ENCODE measurements around the gene TANGO2.

TANGO2 gene

GRCh38 chr22:19988965-19989724, 31.8 kb upstream of the TANGO2 start:
- DNase-seq (ENCODE audit: low read depth): no peak
- H3K4me3 ChIP-seq (ENCODE audit: low read depth, low read length): no peak overlapping the region
- TF ChIP-seq, protein P1, sequence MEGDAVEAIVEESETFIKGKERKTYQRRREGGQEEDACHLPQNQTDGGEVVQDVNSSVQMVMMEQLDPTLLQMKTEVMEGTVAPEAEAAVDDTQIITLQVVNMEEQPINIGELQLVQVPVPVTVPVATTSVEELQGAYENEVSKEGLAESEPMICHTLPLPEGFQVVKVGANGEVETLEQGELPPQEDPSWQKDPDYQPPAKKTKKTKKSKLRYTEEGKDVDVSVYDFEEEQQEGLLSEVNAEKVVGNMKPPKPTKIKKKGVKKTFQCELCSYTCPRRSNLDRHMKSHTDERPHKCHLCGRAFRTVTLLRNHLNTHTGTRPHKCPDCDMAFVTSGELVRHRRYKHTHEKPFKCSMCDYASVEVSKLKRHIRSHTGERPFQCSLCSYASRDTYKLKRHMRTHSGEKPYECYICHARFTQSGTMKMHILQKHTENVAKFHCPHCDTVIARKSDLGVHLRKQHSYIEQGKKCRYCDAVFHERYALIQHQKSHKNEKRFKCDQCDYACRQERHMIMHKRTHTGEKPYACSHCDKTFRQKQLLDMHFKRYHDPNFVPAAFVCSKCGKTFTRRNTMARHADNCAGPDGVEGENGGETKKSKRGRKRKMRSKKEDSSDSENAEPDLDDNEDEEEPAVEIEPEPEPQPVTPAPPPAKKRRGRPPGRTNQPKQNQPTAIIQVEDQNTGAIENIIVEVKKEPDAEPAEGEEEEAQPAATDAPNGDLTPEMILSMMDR (IDR thresholded peaks at IDR 0.05; ENCODE audit: low read depth, low read length, missing control alignments): no peak

- TF ChIP-seq, protein P1 (IDR thresholded peaks at IDR 0.05; ENCODE audit: low read depth, low read length, missing control alignments): no peak
- no peak for DNase-seq (ENCODE audit: low read depth)
- H3K4me3 ChIP-seq (ENCODE audit: low read depth, low read length): no peak overlapping the region
Measured at GRCh38 chr22:19989725-19990067, 31.2 kb upstream of the TANGO2 start.

DNA sequence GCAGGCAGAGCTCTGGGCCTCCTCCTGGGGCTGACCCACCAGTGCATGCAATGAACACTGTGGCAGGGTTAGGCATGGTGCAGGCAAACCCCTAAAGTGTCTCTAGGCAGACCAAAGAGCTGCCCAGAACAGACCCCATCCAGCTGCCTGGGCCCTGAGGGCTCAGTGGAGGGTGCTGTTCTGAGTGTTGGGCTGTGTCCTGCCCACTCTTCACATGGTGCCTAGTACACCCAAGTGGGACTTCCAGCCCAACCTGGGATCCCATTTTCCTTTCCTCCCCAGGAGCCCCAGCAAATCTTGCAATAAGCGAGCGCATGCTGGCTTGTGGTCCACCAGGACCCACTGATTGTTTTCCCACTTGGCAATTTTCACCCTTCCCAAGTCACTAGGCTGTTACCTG, 30.7 kb upstream of the TANGO2 start:
- TF ChIP-seq, protein P1 (IDR thresholded peaks at IDR 0.05; ENCODE audit: low read depth, low read length, missing control alignments): no peak
- no peak overlapping the region for H3K4me3 ChIP-seq (ENCODE audit: low read depth, low read length)
- DNase-seq (ENCODE audit: low read depth): no peak

DNA sequence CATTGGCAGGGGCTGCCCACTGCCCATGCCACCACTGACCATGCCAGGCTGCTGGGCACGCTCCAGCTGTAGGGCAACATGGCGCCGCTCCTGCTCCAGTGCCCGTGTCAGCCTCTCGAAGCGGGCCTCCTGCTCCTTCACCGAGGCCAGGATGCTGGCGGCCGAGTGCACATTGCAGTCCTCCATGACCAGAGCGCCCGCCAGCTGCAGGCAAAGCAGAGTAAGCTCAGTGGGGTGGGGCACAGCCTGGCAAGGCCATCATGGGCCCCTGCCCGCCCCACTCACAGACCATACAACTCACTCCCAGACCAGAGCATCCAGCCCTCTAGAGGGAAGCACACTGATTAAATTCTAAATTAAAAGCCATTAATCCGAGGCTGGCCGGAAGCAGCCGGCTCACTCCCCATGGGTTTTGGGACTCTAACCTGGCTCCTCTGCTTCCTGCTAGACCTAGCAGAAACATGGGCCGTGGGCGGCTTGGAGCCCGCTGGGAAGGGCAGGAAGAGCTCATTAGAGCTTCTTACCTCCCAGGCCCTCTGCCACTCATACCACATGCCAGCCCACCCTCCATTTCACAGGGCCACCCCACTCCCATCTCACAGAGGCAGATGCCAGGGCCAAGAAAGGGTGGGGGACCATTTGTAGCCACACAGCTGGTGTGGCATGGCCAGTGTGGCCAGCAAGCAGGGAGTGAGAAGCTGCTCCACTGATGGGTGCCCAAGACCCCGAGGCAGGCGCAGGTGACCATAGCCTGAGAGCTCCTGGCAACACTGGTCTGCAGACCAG, 30.1 kb upstream of the TANGO2 start:
- DNase-seq (ENCODE audit: low read depth): no peak
- TF ChIP-seq, protein P1 (IDR thresholded peaks at IDR 0.05; ENCODE audit: low read depth, low read length, missing control alignments): no peak

GRCh38 chr22:19991395-19991644, 29.6 kb upstream of the TANGO2 start:
- DNase-seq (ENCODE audit: low read depth): no peak
- TF ChIP-seq, protein P1 (IDR thresholded peaks at IDR 0.05; ENCODE audit: low read depth, low read length, missing control alignments): no peak
- no peak overlapping the region for H3K4me3 ChIP-seq (ENCODE audit: low read depth, low read length)

More for the DNA sequence above, 30.1 kb upstream of the TANGO2 start:
- H3K4me3 ChIP-seq (ENCODE audit: low read depth, low read length): no peak overlapping the region

GRCh38 chr22:19991645-19992451, 29.1 kb upstream of the TANGO2 start:
- TF ChIP-seq, protein P1 (IDR thresholded peaks at IDR 0.05; ENCODE audit: low read depth, low read length, missing control alignments): no peak
- H3K4me3 ChIP-seq (ENCODE audit: low read depth, low read length): no peak overlapping the region
- no peak for DNase-seq (ENCODE audit: low read depth)
